Left lung (tissue), 10 donors: ENCODE measurements around the gene ADGRL3. TPM values are rescaled to one million over a fixed set of nuclear protein-coding genes. Genes with fewer than 3 reads are reported as not detected.

ENCODE experiments used
- ATAC-seq: fragments of 200-7000 bp; cut with Tn5 transposase; one replicate; pipeline ENCODE4 v1.9.1; 2020; ENCODE audit warnings: moderate library complexity
- DNase-seq, 4 donors: peaks; one replicate each; pipeline ENCODE4 v3.0.0-alpha.2; 2013 to 2020
- H3K27ac ChIP-seq, 2 donors: fragments of 200-600 bp; sonication (generic) in 1 of 2; one replicate each; pipeline versions ENCODE4 v1.5.0 to v1.8.0; 2020 to 2021
- H3K27me3 ChIP-seq, 2 donors: fragments of 200-600 bp; sonication (generic) in 1 of 2; one replicate each; pipeline versions ENCODE4 v1.5.0 to v1.8.0; 2020 to 2021
- H3K36me3 ChIP-seq, 2 donors: fragments of 200-600 bp; sonication (generic) in 1 of 2; one replicate each; pipeline versions ENCODE4 v1.5.0 to v1.8.0; 2020 to 2021
- H3K4me1 ChIP-seq, 2 donors: fragments of 200-600 bp; one replicate each; pipeline ENCODE4 v1.8.0; 2021
- H3K4me3 ChIP-seq, 2 donors: fragments of 200-600 bp; sonication (generic) in 1 of 2; one replicate each; pipeline versions ENCODE4 v1.5.0 to v1.8.0; 2020 to 2021; ENCODE audit warnings: mild to moderate bottlenecking in 1 of 2
- H3K9me3 ChIP-seq, 2 donors: fragments of 200-600 bp; sonication (generic) in 1 of 2; one replicate each; pipeline versions ENCODE4 v1.5.0 to v1.8.0; 2020 to 2021
- CTCF ChIP-seq, 2 donors: fragments of 200-600 bp; sonication (generic) in 1 of 2; IDR thresholded peaks; one replicate each; pipeline versions ENCODE4 v1.5.0 to v1.8.0; 2021; ENCODE audit warnings: antibody characterized with exemption in 2 of 2
- intact Hi-C, 2 donors: fragments of 100-400 bp; cut with DNase I; formaldehyde crosslinking; loops; one replicate each; pipeline versions ENCODE4 v1.11.2 to v1.14.2; 2022
- polyA plus RNA-seq, 6 donors: library from polyadenylated mRNA; unstranded; fragments of 120-200 nt; gene quantifications; one replicate each; pipeline ENCODE4 v1.2.1, GENCODE V29; 2013; ENCODE audit not compliant: insufficient read length in 6 of 6
- total RNA-seq, 2 donors: library from RNA; stranded (reverse); fragmentation: NEBNext Ultra II Directional; extraction: Animal tissue kit (Norgen Biotek cat#: 25700); gene quantifications; one replicate each; pipeline ENCODE4 v1.2.1, GENCODE V29; 2021
- donor health status: DM: no; HTN: yes; CAD: no.
- donor health status: DM: no; HTN: no; CAD: no.

Gene ADGRL3
- total and polyA plus RNA-seq, 8 donors, result 2.7 to 23.4 (median 19.6) TPM

GRCh38 chr4:62115216-62115615 lies 915.1 kb downstream of the ADGRL3 start:
- no peak for TF ChIP-seq CTCF (IDR thresholded peaks at IDR 0.05)
- Histone ChIP-seq H3K4me1 (no peaks in the 10 kb centered on the region), H3K27ac (no peak overlapping the region), H3K9me3 (no peaks in the 10 kb centered on the region), H3K27me3 (no peaks in the 10 kb centered on the region), H3K4me3 (no peak overlapping the region), H3K36me3 (no peaks in the 10 kb centered on the region)
- no peak for ATAC-seq
- peak in 1 of 4 donors; percentile 11 for DNase-seq
- intact Hi-C loops, result no loop called here

GRCh38 chr4:62117886-62118285 lies 917.8 kb downstream of the ADGRL3 start:
- H3K27ac ChIP-seq, result no peak overlapping the region

GRCh38 chr4:62118558-62118957 lies 918.4 kb downstream of the ADGRL3 start:
- H3K27ac ChIP-seq, result no peak overlapping the region
- no peak for TF ChIP-seq CTCF (IDR thresholded peaks at IDR 0.05)
- no peaks in the 10 kb centered on the region for H3K36me3 ChIP-seq
- H3K4me1 ChIP-seq, result no peaks in the 10 kb centered on the region
- H3K4me3 ChIP-seq, result no peak overlapping the region
- DNase-seq (no peak), ATAC-seq (no peak)
- intact Hi-C loops, result no loop called here
- no peaks in the 10 kb centered on the region for H3K27me3 ChIP-seq
- no peaks in the 10 kb centered on the region for H3K9me3 ChIP-seq

More at GRCh38 chr4:62117886-62118285, 917.8 kb downstream of the ADGRL3 start:
- Histone ChIP-seq H3K36me3 (no peaks in the 10 kb centered on the region), H3K4me1 (no peaks in the 10 kb centered on the region), H3K4me3 (no peak overlapping the region), H3K27me3 (no peaks in the 10 kb centered on the region), H3K9me3 (no peaks in the 10 kb centered on the region)
- DNase-seq, result no peak
- intact Hi-C loops, result no loop called here
- no peak for TF ChIP-seq CTCF (IDR thresholded peaks at IDR 0.05)
- ATAC-seq, result no peak

GRCh38 chr4:62119195-62119594 lies 919.1 kb downstream of the ADGRL3 start:
- intact Hi-C loops, result no loop called here
- H3K4me3 ChIP-seq, result no peak overlapping the region
- TF ChIP-seq CTCF (IDR thresholded peaks at IDR 0.05), result no peak

GRCh38 chr4:62126064-62126732 lies 926.1 kb downstream of the ADGRL3 start:
- intact Hi-C loops, result no loop called here
- DNase-seq (no peak), ATAC-seq (no peak)
- TF ChIP-seq CTCF (IDR thresholded peaks at IDR 0.05), result no peak
- Histone ChIP-seq H3K27ac (no peak overlapping the region), H3K4me1 (no peaks in the 10 kb centered on the region), H3K27me3 (no peaks in the 10 kb centered on the region), H3K4me3 (no peak overlapping the region), H3K36me3 (no peaks in the 10 kb centered on the region), H3K9me3 (peaks cover 0 to 3% of the 10 kb centered on the region in 2 donors)

More at GRCh38 chr4:62119195-62119594, 919.1 kb downstream of the ADGRL3 start:
- H3K4me1 ChIP-seq, result no peaks in the 10 kb centered on the region
- no peaks in the 10 kb centered on the region for H3K27me3 ChIP-seq
- no peaks in the 10 kb centered on the region for H3K36me3 ChIP-seq
- H3K27ac ChIP-seq, result no peak overlapping the region
- no peaks in the 10 kb centered on the region for H3K9me3 ChIP-seq
- DNase-seq (no peak), ATAC-seq (no peak)
